Colonic mucosa (tissue), 4 donors: Measurements from ENCODE around the gene OR5AK2. TPM values are rescaled to one million over a fixed set of nuclear protein-coding genes. Genes with fewer than 3 reads are reported as not detected.
"Not testable (repeated sequence)": the region's sequence is repeated elsewhere in the genome, so short reads cannot be mapped to it uniquely, and the experiment has no call there.

Experiments used
- DNase-seq: peaks from one replicate; pipeline ENCODE4 v3.0.0-alpha.2; 2020
- H3K27ac ChIP-seq: fragments of 200-600 bp; one replicate; pipeline ENCODE4 v1.8.0; 2021
- H3K27me3 ChIP-seq: fragments of 200-600 bp; one replicate; pipeline ENCODE4 v1.8.0; 2021
- H3K36me3 ChIP-seq: fragments of 200-600 bp; one replicate; pipeline ENCODE4 v1.8.0; 2021
- H3K4me1 ChIP-seq: fragments of 200-600 bp; one replicate; pipeline ENCODE4 v1.8.0; 2021; ENCODE audit warnings: mild to moderate bottlenecking
- H3K4me3 ChIP-seq: fragments of 200-600 bp; one replicate; pipeline ENCODE4 v1.8.0; 2021
- H3K9ac ChIP-seq, 2 donors: one replicate each; pipeline ENCODE4 v1.7.0; 2013; ENCODE audit warnings: control low read depth in 2 of 2, low read depth in 2 of 2, low read length in 2 of 2
- H3K9me3 ChIP-seq: fragments of 200-600 bp; one replicate; pipeline ENCODE4 v1.8.0; 2021
- intact Hi-C: fragments of 100-400 bp; cut with DNase I; formaldehyde crosslinking; loops from one replicate; pipeline ENCODE4 v1.14.1; 2022
- total RNA-seq, 2 donors: library from RNA; stranded (reverse); fragmentation: NEBNext Ultra II Directional in 1 of 2; extraction: Animal tissue kit (Norgen Biotek cat#: 25700) in 1 of 2; gene quantifications; one replicate each; pipeline ENCODE4 v1.2.1, GENCODE V29; 2021
- TF ChIP-seq, protein P1 (sequence below): fragments of 200-600 bp; IDR thresholded peaks from one replicate; pipeline ENCODE4 v1.8.0; 2022; ENCODE audit warnings: antibody characterized with exemption, mild to moderate bottlenecking
- donor health status: healthy.
- donor health status: DM: no; HTN: no; CAD: no.
- donor health status: DM: no; HTN: no; CAD: no.

The OR5AK2 gene, protein sequence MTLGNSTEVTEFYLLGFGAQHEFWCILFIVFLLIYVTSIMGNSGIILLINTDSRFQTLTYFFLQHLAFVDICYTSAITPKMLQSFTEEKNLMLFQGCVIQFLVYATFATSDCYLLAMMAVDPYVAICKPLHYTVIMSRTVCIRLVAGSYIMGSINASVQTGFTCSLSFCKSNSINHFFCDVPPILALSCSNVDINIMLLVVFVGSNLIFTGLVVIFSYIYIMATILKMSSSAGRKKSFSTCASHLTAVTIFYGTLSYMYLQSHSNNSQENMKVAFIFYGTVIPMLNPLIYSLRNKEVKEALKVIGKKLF
- not detected for total RNA-seq

DNA sequence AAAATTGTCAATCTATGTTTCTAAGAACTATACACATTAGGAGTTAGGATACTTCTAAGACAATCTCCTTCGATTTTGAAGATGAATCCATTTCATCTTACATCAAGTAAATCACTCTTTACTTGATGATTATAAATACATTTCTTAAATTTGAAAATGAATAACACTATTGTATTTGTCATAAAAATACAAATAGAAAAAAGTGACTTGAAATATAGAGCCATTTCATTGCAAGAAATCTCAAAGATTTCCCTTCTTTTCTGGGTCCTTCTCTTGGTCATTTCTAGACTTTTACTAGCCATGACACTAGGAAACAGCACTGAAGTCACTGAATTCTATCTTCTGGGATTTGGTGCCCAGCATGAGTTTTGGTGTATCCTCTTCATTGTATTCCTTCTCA, at the start of gene OR5AK2:
TSS of gene OR5AK2 (plus strand) at position 301 of the 400 bp plus-strand sequence. CDS start at position 301, 0 bp downstream.
- TF ChIP-seq, protein P1, sequence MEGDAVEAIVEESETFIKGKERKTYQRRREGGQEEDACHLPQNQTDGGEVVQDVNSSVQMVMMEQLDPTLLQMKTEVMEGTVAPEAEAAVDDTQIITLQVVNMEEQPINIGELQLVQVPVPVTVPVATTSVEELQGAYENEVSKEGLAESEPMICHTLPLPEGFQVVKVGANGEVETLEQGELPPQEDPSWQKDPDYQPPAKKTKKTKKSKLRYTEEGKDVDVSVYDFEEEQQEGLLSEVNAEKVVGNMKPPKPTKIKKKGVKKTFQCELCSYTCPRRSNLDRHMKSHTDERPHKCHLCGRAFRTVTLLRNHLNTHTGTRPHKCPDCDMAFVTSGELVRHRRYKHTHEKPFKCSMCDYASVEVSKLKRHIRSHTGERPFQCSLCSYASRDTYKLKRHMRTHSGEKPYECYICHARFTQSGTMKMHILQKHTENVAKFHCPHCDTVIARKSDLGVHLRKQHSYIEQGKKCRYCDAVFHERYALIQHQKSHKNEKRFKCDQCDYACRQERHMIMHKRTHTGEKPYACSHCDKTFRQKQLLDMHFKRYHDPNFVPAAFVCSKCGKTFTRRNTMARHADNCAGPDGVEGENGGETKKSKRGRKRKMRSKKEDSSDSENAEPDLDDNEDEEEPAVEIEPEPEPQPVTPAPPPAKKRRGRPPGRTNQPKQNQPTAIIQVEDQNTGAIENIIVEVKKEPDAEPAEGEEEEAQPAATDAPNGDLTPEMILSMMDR, result no peak
- no peaks in the 10 kb centered on the region for H3K4me1 ChIP-seq
- no peaks in the 10 kb centered on the region for H3K9me3 ChIP-seq
- H3K36me3 ChIP-seq, result no peaks in the 10 kb centered on the region
- no peak within 1 kb of the TSS for H3K9ac ChIP-seq
- H3K27me3 ChIP-seq, result no peaks in the 10 kb centered on the region
- DNase-seq, result no peak
- no peak within 1 kb of the TSS for H3K4me3 ChIP-seq
- intact Hi-C loops, result no loop called here
- H3K27ac ChIP-seq, result no peak within 1 kb of the TSS

DNA sequence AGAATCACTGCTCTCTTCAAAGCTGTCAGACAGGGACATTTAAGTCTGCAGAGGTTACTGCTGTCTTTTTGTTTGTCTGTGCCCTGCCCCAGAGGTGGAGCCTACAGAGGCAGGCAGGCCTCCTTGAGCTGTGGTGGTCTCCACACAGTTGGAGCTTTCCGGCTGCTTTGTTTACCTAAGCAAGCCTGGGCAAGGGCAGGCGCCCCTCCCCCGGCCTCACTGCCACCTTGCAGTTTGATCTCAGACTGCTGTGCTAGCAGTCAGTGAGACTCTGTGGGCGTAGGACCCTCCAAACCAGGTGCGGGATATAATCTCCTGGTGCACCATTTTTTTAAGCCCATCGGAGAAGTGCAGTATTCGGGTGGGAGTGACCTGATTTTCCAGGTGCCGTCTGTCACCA, 43.2 kb upstream of the OR5AK2 start:
- H3K27me3 ChIP-seq, H3K4me1 ChIP-seq, H3K4me3 ChIP-seq, DNase-seq, H3K27ac ChIP-seq, H3K9me3 ChIP-seq, H3K36me3 ChIP-seq, intact Hi-C loops, H3K9ac ChIP-seq: not testable (repeated sequence)

DNA sequence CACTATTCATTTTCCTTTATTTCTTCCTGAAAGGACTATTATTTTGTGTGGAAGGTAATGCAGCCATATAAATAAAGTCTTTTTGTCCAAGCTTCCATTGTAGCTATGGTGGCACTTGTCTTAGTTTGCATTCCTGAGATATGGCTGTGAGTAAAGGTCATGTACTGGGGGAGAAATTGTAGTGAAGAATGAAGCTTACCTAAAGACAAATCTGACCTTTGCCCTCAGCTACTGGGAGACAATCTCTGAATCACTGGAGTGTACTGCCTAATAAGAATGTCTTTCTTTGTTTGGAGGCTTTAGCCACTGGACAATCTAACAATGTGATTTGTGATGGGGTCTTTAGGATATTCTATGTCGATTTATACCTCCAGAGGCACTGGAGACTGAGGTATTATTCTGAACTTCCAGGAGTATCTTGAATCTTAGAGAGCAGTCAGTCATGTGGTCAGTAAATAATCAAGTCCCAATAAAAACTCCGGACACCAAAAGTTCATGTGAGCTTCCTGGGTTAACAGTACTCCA, 39.7 kb upstream of the OR5AK2 start:
- intact Hi-C loops, result no loop called here
- Histone ChIP-seq H3K27me3 (no peaks in the 10 kb centered on the region), H3K9me3 (no peaks in the 10 kb centered on the region), H3K27ac (no peak overlapping the region), H3K4me1 (no peaks in the 10 kb centered on the region), H3K9ac (no peak overlapping the region), H3K4me3 (no peak overlapping the region), H3K36me3 (no peaks in the 10 kb centered on the region)
- TF ChIP-seq, protein P1, result no peak
- DNase-seq, result no peak

DNA sequence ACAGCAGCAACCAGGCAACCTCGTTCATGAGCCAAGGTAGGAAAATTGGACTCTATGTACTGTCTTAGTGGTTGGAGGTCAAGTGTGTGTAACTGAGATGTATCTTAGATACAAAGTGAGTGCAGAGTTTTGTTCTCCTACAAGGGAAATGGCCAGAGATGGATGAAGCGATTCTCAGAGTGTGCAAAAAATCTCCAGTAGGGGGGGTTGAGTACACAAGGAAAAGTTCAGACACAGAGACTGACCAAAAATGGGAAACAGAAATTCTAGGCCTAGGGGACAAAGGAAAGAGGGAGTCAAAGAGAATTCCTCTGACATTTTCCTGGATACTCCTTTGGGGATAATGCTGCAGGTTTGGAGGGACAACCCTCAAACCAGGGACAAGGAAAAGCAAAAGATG, 38.2 kb upstream of the OR5AK2 start:
- Histone ChIP-seq H3K4me3 (no peak overlapping the region), H3K9me3 (no peaks in the 10 kb centered on the region), H3K4me1 (no peaks in the 10 kb centered on the region), H3K36me3 (no peaks in the 10 kb centered on the region), H3K9ac (no peak overlapping the region), H3K27me3 (no peaks in the 10 kb centered on the region), H3K27ac (no peak overlapping the region)
- DNase-seq, result no peak
- intact Hi-C loops, result no loop called here
- TF ChIP-seq, protein P1, result no peak

DNA sequence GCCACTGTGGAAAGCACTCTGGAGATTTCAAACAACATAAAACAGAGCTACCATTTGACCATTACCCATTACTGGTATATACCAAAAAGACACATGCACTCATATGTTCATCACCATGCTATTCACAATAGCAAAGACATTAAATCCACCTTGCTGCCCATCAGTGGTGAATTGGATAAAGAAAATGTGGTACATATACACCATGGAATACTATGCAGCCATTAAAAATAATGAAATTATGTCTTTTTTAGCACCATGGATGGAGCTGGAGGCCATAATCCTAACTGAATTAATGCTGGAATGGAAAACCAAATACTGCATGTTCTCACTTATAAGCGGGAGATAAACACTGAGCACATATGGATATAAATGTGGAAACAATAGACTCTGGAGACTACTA, 34.8 kb upstream of the OR5AK2 start:
- H3K4me3 ChIP-seq, H3K9me3 ChIP-seq, intact Hi-C loops, DNase-seq, H3K27ac ChIP-seq, H3K9ac ChIP-seq, H3K4me1 ChIP-seq, H3K27me3 ChIP-seq, H3K36me3 ChIP-seq: not testable (repeated sequence)

DNA sequence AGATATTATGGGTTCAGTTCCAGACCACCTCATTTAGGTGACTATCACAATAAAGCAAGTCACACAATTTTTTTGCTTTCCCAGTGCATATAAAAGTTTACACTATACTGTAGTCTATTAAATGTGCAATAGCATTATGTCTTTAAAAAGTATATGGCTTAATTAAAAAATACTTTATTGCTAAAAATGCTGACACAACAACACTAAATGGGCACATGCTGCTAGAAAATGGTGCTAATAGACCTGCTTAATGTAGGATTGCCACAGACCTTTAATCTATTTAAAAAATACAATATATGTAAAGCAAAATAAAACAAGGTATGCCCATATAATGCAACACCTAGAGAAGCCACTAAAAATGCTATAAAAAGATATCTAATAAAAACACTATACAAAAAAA, 27.1 kb upstream of the OR5AK2 start:
- TF ChIP-seq, protein P1, result no peak
- no peak for DNase-seq
- H3K4me1 ChIP-seq, result no peaks in the 10 kb centered on the region
- no peaks in the 10 kb centered on the region for H3K27me3 ChIP-seq
- no peak overlapping the region for H3K27ac ChIP-seq
- H3K9me3 ChIP-seq, result no peaks in the 10 kb centered on the region
- intact Hi-C loops, result no loop called here
- H3K4me3 ChIP-seq, result no peak overlapping the region
- no peak overlapping the region for H3K9ac ChIP-seq
- H3K36me3 ChIP-seq, result no peaks in the 10 kb centered on the region
